HFF-Myc (cell line): ENCODE data around the gene ANKRD33B.

ENCODE experiments used
- DNase-seq: peaks from one replicate; pipeline ENCODE4 v3.0.0-alpha.2; 2011; ENCODE audit warnings: low read depth; ENCODE audit errors: extremely low read depth
- H3K4me3 ChIP-seq: replicated peaks from 2 replicates; pipeline ENCODE4 v1.5.1; 2011; ENCODE audit warnings: low read depth, mild to moderate bottlenecking, control low read depth, low read length
- CTCF ChIP-seq: IDR thresholded peaks from 2 replicates; pipeline ENCODE4 v1.5.1; 2012; ENCODE audit warnings: mild to moderate bottlenecking, low read depth, low read length, control low read depth; ENCODE audit errors: missing control alignments

The ANKRD33B gene

DNA sequence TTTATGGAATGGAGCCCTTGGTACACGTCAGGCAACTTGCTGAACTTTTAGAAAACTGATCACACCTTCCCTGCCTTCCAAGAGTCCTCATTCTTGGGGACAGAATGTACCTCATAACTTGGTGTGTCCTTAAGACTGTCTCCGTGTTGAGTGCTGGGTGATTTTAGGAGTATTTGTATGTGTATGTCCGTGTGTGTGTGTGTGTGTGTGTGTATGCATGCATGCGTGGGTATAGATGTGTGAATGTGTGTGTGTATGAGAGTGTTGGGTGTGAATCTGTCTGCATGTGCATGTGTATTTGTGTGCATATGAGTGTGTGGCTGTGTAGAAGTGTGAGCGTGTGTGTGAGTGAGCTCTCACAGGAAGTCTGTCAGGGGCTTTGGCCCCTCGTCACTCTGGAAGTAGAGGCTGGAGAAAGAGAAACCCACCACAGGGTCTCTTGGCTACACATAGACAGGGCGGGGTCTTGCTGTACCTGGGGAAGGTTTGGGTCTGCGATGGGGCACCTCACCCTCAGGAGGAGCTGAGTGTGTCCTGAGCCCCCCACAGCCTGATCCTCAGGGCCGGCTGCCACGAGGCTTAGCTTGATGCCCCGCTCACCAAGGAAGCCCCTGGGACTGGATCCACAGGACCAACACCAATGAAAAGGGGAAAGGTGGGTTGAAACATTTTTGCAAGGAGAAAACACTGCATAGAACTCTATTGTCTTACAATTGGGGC, 33.1 kb upstream of the ANKRD33B start:
- no peak for TF ChIP-seq CTCF
- no peak for DNase-seq
- H3K4me3 ChIP-seq: no peak overlapping the region

GRCh38 chr5:10532421-10532820, 31.4 kb upstream of the ANKRD33B start:
- no peak for DNase-seq
- no peak overlapping the region for H3K4me3 ChIP-seq
- TF ChIP-seq CTCF: no peak

- TF ChIP-seq CTCF: no peak
- no peak overlapping the region for H3K4me3 ChIP-seq
- DNase-seq: no peak
Observed at GRCh38 chr5:10533226-10533625, 30.6 kb upstream of the ANKRD33B start.

- DNase-seq: no peak
- H3K4me3 ChIP-seq: no peak overlapping the region
- TF ChIP-seq CTCF: no peak
Observed at GRCh38 chr5:10534561-10535530, 29.0 kb upstream of the ANKRD33B start.

DNA sequence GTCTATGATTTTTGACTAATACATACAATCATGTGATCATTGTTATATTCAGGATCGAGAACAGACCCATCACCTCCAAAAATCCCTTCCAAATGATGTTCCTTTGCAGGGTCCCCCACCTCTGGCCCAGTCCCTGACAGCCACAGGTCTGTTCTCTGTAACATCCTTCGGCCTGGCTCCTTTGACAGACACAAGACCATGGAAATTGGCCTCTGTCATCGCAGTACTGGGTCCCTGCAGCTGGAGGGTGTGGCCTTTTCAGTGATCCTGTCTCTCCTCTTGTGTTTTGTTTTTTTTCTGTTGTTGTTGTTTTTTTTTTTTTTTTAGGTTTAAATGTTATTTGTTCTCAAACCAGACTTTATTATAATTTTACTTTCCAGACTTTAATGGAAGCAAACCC, 27.4 kb upstream of the ANKRD33B start:
- H3K4me3 ChIP-seq: no peak overlapping the region
- no peak for DNase-seq
- TF ChIP-seq CTCF: no peak

- TF ChIP-seq CTCF: no peak
- no peak overlapping the region for H3K4me3 ChIP-seq
- DNase-seq: no peak
Observed at GRCh38 chr5:10536931-10537579, 26.8 kb upstream of the ANKRD33B start.
